HG03575 (cell line): ENCODE measurements around the gene ERICH3.

Source experiments
- ATAC-seq: cut with Tn5 transposase; IDR thresholded peaks from one replicate; pipeline ENCODE4 v1.9.1; 2021; ENCODE audit not compliant: unreplicated experiment, insufficient number of reproducible peaks, low FRiP score; ENCODE audit errors: extremely low read depth

The ERICH3 gene

GRCh38 chr1:74609810-74610371, 63.7 kb downstream of the ERICH3 start:
- no peak for ATAC-seq

DNA sequence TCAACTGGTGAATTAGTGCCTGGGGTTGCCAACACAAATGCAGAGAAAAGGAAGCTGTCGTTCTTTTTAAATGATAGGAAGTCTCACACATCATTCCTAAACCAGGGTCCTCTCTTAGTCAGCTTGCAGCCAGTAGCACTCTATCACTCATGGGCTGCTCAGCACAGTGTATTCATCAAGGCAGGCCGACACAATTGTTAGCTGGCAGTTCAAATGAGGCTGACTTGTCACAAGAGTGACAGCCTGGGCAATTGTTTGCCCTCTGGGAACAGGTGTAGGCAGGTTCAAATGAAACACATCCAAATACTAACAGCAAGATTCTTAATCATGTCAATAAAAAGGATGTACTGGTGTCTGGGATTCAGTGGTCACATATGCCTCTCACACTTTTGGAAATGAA, 76.9 kb downstream of the ERICH3 start:
- ATAC-seq = no peak

- ATAC-seq = no peak
Measured at GRCh38 chr1:74593887-74594866, 79.4 kb downstream of the ERICH3 start.

DNA sequence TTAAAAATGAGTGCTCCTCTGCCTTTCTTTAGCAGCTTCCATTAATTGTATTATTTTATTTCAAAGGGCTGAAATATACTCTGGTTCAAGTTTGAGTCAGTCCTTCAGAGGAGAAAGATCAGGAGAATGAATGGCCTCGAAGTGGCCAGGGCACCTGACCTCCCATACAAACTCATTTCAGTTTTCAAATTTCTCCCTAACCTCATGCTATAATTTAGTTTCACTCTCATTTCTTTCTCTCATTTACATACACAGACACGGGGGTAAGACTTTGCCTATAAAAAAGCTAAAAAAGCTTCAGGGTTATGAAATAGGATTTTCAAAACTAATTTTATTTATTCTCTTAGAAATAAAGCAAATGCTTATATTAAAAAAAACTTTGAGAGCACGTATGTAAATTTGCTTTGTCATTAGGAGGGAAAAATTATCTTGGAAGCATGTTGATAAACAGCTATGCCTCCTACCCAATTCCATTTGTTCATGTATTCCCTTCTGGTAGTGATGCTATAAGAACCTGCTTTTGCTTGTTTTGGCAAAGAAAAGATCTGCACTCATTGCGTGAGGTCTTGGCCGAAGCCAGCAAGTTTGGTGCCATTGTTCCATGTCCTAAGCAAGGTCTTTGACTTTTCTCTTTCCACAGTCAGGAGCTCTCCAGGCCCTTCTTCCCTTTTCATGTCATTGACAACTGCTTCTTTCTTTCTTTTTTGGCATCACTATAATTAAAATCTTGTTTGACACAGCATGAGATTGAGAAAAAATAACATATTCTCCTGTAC, 80.8 kb downstream of the ERICH3 start:
- no peak for ATAC-seq

DNA sequence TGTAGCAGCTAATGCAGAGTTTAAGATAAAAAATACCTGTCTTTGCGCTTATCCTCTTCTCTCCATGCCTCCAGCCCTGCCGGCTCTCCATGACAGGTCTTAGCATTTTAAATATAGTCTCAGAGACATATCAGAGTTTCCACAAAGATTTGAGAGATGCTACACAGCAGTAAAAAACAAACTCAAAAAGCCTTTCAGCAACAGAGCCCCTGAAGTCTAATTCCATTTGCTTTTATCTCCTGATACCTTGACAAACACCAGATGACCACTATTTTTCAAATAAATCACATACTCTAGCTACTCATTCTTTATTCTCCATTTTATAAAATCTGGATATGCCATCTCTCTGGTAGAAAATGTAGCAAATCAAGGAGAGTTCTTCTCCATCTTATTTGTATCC, 81.6 kb downstream of the ERICH3 start:
- no peak for ATAC-seq

DNA sequence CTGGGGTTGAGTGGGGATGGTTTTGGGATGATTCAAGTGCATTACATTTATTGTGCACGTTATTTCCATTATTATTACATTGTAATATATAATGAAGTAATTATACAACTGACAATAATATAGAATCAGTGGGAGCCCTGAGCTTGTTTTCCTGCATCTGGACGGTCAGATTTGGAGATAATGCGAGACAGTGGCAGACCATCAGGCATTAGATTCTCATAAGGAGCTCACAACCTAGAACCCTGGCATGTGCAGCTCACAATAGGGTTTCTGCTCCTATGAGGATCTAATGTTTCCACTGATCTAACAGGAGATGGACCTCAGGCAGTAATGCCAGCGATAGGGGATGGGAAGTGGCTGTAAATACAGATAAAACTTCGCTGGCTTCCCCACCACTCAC, 83.3 kb downstream of the ERICH3 start:
- no peak for ATAC-seq

- no peak for ATAC-seq
Measured at GRCh38 chr1:74587888-74588287, 85.7 kb downstream of the ERICH3 start.

GRCh38 chr1:74586253-74586897, 87.2 kb downstream of the ERICH3 start:
- ATAC-seq = no peak

DNA sequence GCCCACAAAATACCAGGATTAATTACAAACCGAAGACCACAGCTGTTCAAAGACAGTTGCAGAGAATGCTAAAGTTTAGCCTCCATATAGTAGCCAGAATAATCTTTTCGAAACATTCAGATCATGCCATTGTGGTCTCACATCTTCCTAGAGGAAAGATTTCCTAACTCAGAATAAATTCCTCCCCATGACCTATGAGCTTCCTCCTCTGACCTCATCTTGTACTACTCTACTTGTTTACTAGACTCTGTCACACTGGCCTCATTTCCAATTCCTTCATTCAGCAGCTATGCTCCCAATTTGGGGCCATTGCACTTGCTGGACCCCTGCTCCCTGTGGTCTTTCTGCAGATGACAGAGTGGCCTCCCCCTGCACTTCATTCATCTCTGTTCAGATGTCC, 89.4 kb downstream of the ERICH3 start:
- no peak for ATAC-seq

DNA sequence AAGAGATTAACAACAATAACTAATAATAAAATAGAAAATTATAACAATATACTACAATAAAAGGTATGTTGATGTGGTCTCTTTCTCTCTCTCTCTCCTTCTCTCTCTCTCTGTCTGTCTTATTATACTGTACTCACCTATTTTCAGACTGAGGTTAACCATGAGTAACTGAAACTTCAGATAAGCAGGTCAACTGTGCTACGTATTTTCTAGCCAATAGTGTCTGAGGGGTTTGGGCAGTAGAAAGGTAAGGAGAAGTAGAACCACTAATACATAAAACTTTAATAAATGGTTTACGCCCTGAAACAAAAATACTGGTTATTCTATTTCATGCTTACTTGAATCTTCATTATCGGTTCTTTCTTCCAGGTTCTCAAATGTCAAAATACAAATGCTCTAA, 90.2 kb downstream of the ERICH3 start:
- ATAC-seq = no peak

- peak; percentile 97 for ATAC-seq
Measured at GRCh38 chr1:74579425-74579824, 94.2 kb downstream of the ERICH3 start.

GRCh38 chr1:74578101-74578500, 95.5 kb downstream of the ERICH3 start:
- no peak for ATAC-seq

GRCh38 chr1:74571891-74572290, 101.7 kb downstream of the ERICH3 start:
- ATAC-seq = no peak

DNA sequence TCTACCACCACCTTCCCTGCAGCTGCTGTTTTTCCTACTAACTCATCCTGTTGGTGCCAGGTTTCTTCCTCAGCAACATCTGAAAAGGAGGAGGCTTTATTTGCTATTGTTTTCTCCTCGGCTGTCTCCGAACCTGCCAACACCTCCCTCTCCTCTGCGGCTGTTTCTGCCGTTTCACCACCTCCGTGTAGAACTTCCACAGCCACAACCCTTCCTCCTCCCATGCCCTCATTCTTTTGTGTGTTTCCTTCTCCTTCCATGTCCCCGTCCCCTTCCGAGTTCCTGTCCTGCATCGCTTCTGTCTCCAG, 102.1 kb downstream of the ERICH3 start:
- no peak for ATAC-seq

DNA sequence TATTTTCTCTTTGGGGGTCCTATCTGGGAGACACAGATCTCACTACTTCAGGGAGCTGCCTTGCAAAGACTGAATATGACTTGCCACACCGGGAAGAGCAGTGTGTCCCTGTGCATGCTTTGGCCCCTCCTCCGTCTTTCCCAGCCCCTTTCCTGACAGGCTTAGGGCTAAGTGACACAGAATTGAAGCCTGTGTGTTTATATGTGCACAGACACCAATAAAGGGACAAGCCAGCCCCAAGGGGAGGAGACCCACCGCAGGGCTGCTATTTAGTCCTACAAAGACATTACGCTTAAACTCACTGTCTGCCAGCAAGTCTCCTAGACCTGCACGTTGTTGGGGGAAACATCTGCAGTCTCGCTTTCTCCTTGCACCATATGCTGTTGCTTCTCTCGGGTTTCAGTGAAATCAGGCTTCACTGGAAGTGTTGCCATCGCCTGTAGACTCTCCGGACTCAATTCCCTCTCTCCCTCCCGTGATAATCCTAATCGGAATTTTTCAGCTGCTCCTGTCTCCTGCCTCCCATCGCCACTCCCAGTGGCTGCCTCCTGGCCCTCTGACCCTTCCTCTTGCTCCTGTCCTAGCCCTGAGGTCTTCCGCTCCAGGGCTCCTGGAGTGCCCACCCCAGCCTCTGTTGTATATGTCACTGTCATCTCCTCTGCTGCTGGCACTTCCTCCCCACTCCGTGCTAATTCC, 102.6 kb downstream of the ERICH3 start:
- ATAC-seq = no peak

GRCh38 chr1:74549932-74550331, 123.7 kb downstream of the ERICH3 start:
- no peak for ATAC-seq

DNA sequence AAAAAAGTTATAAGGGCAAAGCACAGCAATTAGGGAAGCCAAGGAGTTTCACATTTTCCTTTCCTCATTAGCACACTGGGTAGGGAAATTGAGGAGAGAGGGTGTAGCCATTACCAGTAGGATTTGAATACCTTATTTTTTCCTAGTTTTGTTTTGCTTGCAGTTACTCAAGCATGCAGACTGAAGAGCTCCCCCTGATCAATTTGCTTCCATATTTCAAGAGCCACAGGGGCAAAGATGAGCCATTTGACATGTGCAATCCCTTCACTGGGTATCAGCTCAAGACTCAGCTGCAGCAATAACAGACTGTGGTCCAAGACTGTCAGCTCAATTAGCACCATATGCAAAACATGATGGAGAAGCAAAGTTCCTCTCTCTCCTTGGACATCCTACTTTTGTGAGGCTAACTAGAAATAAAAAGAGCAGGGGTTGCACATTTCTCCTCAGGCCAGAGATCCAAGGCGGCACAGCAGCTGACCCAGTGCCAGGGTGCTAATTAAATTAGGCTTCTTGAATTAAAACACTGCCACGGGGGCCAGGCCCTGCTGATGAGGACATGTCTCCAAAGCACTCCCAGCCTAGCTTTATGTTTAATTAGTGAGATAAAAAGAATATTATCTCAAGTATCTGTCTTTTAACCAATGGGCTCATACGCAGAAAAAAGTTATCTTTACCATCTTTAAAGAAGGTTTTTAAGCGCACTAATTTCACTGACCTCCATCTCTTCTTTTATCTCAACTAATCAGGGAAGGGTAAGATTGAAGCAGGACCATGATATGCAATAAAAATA, 124.4 kb downstream of the ERICH3 start:
- no peak for ATAC-seq

DNA sequence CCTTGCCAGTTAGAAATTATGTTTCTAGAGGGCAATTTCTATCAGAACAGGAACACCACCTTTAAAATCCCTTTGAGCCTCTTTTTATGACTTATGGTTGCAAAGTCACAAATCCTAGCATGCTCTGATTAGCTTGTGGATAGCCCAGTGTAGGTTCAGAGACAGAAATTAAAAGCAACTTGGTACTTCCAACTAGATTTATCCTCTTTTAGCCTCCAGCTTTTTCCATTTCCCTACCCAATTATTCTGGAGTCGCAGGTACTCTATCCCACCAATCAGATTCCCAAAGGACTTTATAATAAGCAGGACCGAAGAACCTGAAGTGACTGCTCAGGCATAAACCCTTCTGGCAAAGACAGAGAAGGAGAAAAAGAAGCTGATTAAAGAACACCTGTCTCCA, 127.8 kb downstream of the ERICH3 start:
- ATAC-seq = no peak
